Stimulated activated CD4-positive, alpha-beta T cell treated with anti-CD3 and anti-CD28 coated beads, TNF-alpha, amount 100 ng/mL, for 48 hours (primary cell): Measurements from ENCODE around the gene CPT1B.

Source experiments
- DNase-seq, 3 donors: peaks; one replicate each; pipeline ENCODE4 v3.0.0-alpha.2; 2020; ENCODE audit warnings: low read depth in 3 of 3

CPT1B gene

DNA sequence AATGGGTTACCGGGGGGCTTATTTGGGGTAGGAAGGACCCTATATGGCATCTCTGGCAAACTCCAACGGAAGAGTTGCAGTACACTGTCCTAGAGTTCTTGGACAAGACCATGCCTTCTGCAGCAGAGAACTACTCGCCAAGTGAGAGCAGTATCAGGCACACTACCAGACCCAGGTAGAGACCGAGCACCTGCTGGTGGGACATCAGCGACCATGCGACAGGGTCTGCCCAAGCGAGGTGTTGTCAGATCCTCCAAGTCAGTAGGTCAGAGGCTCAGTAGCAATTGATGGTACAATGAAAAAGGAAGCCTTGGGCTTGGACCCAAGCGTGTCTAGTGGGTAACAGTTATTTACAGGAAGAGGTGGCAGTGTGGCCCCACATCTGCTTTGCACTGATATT lies 7.6 kb upstream of the CPT1B start:
- no peak for DNase-seq

- no peak for DNase-seq
Observed at GRCh38 chr22:50585238-50585637, 7.0 kb upstream of the CPT1B start.

DNA sequence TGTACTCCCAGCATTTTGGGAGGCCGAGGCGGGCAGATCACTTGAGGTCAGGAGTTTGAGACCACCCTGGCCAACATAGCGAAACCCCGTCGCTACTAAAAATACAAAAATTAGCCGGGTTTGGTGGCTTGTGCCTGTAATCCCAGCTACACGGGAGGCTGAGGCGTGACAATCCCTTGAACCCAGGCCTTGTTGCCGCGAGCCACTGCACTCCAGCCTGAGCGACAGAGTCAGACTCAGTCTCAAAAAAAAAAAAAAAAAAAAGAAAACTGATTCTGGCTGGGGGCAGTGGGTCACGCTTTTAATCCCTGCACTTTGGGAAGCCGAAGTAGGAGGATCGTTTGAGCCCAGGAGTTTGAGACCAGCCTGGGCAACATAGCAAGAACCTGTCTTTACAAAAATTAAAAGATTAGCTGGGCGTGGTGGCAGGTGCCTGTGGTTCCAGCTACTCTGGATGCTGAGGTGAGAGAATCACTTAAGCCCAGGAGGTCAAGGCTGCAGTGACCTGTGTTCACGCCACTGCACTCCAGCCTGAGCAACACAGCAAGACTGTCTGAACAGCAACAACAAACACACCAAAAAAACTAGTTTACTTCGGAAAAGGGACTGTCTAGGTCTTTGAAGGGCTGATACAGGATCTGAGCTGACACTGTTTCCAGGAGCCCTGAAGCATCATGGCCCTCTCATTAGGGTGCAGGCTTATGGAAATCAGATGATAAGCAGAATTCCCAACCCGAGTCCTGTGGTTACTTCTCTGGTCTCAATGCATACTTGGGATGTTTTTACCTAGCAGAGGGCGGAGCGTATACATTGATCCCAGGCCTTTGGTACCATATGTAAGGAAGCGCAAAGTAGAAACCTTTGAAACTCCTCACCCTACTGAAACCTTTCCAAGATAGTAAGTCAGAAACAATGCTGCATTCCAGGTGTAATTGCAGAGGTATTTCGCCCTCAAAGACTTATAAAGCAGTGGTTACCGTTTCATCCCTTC lies 6.2 kb upstream of the CPT1B start:
- no peak for DNase-seq

DNA sequence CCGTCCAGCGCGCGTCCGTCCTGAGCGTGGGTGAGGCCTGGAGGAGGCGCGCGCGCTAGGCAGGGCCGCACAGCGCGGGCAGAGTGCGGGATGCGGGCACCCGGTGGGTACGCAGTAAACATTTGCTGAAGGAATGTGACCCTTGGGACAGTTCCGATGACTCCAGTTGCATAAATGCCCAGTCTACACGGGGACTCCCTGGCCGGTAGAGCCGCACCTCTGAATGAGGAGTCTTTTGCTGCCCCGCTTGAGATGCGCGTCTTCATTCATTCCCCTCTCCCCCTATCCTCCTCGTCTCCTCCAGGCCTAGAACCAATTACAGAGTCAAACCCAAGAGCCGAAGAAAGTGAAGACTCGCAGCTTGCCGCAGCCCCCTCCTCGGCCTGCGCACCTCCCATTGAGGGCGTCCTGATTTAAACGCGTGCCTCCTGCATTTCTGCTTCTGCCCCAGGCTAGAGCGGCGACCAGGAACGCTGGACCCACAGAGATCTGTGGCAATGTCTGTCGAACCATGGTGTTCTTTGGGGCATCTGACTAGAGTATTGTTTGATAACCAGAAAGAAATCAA lies 5.2 kb upstream of the CPT1B start:
- DNase-seq, result no peak

- peak; percentile 97 to 98 (median 98) for DNase-seq
Observed at GRCh38 chr22:50582493-50583293, 4.5 kb upstream of the CPT1B start, which contains the start of gene CHKB. Gene CHKB, minus strand, starts transcription at chr22:50582849. Its CDS starts 68 bp downstream, at chr22:50582781.

DNA sequence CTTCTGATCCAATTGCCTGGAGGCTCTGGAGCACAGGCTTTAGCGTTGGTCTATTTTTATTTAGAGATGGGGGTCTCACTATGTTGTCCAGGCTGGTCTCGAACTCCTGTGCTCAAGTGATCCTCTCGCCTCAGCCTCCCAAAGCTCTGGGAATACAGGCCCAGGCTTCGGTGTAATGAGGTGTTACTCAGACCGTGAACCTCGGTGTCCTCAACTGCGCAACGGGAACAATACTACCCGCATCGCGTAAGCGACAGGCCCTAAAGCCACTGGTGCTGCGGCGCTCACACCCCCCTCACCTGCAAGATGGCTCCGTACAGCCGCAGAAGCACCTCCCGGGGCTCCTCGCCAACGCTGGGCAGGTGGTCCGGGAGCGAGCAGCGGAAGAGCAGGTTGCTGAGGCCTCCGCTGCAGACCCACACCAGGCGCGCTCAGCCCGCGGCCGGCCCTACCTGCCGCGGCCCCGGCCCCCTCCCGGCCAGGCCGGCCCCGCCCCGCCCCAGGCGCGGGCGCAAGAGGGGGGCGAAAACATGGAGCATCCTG lies 3.8 kb upstream of the CPT1B start:
- DNase-seq, result peak in 1 of 3 donors; percentile 21

DNA sequence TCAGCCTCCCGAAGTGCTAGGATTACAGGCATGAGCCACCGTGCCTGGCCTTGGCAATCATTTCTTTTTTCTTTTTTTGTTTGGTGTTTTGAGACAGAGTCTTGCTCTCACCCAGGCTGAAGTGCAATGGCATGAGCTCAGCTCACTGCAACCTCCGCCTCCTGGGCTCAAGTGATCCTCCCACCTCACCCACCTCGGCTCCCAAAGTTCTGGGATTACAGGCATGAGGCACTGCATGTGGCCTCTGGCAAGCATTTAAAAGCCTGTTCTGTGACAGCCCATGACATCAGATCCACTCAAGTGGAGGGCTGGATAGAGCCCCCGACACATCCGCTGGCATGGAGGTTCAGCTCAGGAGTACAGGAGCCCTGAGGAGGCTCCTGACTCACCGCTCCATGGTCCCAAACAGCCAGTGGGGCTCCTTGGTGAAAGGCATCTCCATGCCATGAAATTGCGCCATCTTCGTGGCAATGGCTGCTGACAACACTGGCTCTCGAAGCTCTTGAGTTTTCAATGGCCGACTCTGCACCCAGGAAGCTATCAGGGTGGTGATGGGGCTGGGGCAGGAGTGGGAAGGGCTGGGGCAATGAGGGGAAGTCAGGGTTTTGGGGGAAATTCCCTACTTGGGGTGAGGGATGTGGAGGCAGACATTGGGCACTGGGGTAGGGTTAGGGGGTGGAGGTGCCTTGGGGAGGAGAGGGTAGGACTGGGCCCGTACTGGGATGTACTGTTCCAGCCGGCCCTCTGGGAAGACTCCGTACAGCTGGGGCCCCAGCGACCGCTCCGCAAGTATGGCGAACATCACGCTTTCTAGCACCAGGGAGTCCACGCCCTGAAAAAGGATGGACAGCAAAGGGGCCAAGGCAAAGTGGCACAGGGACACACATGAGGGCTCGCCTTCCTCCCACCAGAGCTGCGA lies 3.1 kb upstream of the CPT1B start:
- DNase-seq, result no peak

- no peak for DNase-seq
Observed at GRCh38 chr22:50579752-50580151, 1.5 kb upstream of the CPT1B start.

GRCh38 chr22:50578776-50579310 lies 616 bp upstream of the CPT1B start:
- DNase-seq, result no peak

GRCh38 chr22:50577697-50577986 lies 585 bp downstream of the CPT1B start:
- no peak for DNase-seq

DNA sequence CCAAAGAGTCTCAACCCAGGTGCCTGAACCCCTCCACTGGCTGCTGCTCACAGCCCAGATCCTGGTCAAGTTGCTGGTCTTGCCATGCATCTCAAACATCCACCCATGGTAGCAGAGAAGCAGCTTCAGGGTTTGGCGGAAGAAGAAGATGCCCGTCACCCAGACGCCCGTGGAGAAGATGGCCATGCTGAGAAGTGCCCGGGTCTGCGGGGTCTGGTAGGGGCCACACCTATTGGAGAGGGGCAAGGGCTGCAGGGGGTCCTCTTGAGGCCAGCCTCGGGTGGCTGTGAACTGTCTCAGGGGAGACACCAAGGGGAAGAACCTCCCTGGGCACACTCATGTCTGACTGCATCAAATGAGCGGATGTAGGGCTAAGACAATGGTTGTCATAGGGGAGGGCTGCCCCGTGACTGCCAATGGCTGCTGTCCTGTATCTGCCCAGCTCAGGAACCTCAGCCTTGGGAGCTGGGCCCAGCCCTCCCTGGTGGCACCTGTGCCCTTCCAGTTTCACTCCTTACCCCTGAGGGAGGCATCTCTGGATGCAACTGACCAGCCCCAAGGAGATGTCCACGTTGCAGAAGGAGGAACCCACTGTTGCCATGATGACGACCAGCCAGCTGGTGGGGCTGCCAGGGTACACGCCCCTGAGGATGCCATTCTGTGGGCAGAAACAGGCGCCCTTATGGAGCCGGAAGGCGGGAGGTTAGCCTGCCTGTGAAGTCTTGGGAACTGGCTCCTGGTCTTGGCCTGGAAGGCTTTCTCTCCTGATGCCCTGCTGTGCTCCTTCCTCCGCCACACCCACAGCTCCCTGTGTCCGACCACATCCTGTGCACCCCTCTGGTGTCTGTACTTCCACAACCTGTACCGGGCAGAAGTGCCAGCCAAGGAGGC lies 1.2 kb downstream of the CPT1B start:
- DNase-seq, result no peak

GRCh38 chr22:50576070-50576469 lies 2.2 kb downstream of the CPT1B start:
- DNase-seq, result no peak

DNA sequence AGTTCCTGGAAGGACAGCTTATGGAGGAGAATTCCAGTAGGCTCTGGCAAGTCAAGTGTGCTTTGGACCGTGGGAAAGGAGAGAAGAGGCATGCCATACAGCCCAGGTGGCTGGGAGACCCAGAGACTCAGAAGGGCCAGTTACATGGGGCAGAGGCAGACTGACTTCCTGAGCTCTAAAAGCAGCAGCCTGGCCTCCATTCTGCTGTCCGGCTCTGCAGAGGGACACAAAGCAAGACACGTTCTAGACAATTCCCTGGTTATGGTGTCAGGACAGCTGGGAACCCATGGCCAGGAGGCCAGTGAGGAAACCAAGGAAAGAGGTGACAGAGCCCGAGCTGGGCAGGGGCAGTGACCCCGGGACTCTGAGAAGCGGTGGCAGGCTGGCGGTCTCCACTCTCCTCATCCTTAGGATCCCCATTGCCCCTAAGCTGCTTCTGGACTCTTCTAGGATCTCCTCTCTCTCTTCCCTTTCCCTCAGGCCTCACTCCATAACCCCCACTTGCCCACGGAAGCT lies 2.7 kb downstream of the CPT1B start:
- DNase-seq, result no peak

DNA sequence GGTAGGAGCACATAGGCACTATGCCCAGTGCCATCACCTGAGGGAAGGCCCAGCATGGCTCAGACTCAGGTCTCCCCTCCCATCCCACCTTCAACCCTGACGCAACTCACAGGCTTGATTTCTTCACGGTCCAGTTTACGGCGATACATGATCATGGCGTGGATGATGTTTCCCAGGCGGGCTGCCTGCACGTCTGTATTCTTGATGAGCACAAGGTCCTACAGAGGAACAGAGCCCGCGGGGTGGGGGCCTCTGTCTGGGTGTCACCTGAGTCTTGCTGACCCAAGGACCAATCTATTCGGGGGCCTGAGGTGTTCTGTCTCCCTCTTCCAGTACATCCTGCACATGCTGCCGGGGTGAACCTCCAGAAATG lies 3.9 kb downstream of the CPT1B start:
- DNase-seq, result no peak

DNA sequence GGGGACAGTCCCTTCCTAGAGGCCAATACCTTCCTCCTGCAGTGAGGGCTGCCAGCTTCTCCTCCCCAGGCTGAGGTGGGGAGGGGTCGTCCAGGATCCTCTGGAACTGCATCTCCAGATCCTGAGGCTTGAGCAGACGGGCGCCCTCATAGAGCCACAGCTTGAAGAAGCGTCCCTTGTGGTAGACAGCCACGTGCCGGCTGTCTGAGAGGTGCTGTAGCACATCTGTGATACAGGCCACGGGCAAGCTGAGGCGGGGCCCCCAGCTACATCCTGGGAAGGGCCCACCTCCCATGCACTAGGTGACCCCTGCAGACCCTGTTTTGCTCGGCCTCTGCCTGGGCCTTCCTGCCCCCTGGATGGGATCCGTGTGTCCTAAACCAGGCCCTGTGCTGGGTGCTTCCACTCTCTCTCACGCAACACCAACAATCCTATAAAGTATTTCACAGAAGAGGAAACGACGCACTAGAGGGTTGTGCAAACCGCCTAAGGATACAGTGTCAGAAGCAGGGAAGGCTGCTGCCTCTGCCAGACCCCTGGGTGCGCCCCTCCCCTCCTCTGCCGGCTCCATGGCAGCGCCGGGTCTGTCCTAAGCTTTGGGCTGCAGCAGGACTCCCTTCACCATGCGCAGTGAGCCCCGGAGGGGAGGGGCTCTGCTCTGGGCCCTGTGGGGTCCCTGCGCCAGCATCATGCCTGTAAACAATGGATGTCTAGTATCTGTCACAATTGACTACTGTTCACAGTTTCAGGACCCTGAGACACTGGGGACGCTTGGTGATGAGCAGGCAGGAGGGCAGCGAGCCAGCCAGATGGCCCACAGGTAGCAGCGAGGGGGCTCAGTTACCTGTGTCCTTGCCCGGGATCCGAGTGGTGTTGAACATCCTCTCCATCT lies 4.5 kb downstream of the CPT1B start:
- no peak for DNase-seq

DNA sequence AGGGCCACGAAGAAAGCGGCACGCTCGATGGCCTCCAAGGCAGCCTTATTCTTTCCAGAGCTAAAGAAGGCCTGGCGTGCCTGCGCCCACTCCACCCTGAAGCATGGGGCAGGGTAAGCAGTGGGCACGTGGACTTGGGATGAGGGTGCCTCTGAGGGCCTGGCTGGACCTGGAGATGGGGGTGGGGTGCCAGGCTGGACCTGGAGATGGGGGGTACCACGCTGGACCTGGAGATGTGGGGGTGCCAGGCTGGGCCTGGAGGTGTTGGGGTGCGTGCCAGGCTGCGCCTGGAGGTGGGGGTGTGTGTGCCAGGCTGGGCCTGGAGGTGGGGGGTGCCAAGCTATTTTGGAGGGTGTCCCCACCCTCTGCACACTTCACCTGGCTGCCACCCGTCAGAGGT lies 5.3 kb downstream of the CPT1B start:
- DNase-seq, result no peak

- no peak for DNase-seq
Observed at GRCh38 chr22:50571264-50572175, 6.7 kb downstream of the CPT1B start.

GRCh38 chr22:50570861-50571260 lies 7.4 kb downstream of the CPT1B start:
- DNase-seq, result no peak
